Stimulated activated CD4-positive, alpha-beta T cell treated with anti-CD3 and anti-CD28 coated beads, Interleukin-12 subunit alpha, Interleukin-12 subunit beta, amount 100 ng/mL, for 48 hours (primary cell): ENCODE data around the gene PRR5L.
A peak's percentile ranks its signal among the peaks of the same experiment; 100 is the strongest.
"Not testable (repeated sequence)": the region's sequence is repeated elsewhere in the genome, so short reads cannot be mapped to it uniquely, and the experiment has no call there.

Experiments
- DNase-seq, 3 donors: peaks; one replicate each; pipeline ENCODE4 v3.0.0-alpha.2; 2020; ENCODE audit warnings: low read depth in 2 of 3, low spot score in 1 of 3

Gene PRR5L

DNA sequence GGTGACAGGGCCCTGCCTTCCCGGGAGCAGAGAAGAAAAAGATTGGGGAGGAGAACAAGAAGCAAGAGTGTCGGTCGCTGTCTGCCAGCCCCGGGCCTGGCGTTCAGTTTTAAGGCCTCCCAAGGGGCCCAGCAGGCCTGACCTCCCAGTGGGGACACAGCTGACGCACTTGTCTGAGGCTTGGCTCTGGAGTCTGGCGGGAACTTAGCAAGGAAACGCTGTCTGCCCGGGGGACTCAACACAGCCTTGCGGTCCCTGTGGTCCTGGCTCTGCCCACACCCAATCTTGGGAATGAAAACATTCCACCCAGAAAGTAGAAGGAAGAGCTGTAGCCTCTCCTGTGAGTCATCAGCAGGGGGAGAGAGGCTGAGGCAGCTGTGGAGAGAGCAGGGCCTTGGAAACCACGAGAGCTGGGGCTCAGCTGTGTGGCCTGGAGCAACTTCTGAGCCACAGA is 159.6 kb downstream of the PRR5L start:
- DNase-seq: no peak

DNA sequence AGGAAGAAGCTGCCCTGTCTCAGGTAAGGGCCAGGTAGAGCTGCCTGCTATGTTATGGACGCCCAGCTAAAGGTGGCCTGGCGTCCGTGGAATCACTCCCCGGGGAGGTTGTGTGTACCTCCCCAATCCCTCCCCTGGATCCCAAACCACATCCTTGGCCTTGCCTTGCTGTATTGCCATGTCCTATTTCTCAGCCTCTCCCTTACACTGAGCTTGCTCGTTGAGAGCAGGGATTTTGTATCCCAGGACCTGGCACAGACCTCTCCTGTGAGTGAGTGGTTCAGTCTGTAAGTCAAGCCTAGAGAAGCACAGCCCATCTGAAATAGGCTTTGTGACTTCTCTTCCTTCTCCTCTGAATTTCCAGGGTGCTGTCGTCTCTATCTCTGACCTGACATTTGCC is 160.1 kb downstream of the PRR5L start:
- no peak for DNase-seq

GRCh38 chr11:36458129-36458915 is 162.2 kb downstream of the PRR5L start:
- DNase-seq: no peak

GRCh38 chr11:36459046-36459445 is 163.0 kb downstream of the PRR5L start:
- no peak for DNase-seq

DNA sequence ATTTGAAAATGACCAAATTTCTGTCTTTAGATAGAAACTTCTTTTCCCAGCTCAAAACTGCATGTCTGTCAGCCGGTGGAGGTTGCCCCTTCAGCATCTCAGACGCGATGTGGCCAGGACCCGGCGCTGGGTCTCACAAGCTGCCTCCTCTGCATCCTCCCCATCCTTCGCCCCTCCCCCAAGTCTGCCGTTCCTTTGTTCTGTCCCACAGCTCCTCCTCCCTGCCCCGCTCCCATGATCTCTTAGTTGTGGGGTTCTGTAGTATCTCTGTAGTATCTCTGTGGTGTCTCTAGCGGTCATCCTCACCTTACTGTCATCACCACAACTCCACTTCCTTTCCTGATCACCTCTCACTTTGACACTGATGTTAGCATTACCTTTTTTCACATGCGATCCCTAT is 164.1 kb downstream of the PRR5L start:
- no peak for DNase-seq

DNA sequence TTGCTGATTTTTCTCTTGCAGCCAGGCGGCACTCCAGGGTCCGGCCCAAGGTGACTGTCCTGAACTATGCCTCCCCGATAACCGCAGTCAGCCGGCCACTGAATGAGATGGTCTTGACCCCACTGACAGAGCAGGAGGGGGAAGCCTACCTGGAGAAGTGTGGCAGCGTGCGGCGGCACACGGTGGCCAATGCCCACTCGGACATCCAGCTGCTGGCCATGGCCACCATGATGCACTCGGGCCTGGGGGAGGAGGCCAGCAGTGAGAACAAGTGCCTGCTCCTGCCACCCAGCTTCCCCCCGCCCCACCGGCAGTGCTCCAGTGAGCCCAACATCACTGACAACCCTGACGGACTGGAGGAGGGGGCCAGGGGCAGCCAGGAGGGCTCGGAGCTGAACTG is 166.2 kb downstream of the PRR5L start:
- no peak for DNase-seq

DNA sequence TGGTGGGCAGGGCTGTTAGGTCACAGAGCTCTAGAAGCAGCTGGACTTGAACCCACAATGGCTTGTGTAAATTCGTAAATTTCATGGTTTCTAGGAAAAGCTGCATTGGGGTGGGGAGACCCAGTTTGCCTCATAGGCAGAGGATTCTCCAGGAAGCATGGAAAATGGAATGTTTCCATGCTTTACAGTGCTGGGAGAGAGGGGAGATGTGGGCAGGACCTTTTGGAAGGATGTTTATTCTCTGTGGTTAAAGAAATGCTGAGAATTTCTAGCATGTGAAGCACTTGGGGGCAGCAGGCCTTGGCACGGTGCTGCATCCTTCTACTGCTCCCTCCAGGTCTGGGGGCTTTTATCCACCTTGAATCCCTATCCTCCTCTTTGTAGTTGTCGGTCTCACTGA is 167.7 kb downstream of the PRR5L start:
- no peak for DNase-seq

DNA sequence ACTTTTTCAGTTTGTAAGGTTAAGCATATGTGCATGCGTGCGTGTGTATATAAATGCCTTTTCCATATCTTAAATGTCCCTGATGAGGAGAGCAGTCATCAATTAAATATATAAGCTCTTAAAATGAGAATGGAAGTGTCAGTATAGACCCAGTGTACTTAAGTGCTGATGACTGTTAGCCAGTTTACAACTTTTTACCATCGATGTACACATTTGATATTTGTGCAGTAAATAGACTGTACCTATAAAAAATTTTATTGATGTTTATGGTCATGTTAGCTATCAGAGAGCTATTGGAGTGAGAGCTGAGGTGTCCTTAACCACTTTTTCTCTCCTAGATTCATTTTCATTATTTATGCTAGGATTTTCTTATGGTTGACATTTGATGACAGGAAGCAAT is 168.6 kb downstream of the PRR5L start:
- DNase-seq: no peak

DNA sequence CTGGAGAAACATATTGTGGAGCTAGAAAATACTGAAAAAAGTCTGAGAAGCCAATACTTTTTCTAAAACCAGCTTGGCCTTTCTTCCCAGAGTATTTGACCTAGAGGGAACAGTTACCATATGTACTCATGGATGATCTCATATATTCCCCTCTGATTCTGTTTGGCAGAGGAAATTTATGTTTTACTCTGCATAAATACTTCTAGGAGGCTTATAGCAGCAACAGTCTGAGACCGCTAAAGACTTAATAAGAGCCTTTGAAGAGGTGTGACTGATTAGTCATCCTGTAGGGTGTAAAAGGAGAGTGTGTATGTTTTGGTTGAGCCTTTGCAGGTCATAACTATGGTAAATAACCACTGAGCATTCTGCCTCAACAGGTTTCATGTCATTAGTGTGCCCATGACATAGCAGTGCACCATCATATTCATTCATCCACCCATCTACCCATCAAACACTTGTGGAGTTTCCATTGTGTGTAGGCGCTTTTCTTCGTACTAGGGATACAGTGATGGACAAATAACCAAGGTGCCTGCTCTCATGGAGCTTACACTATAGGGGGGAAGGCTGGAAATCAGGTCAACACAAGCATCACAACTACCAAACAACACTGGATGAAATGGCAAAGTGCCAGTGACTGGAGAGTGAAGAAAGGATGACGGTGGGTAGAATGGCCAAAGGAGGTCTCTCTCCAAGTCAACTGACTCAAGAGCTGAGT is 169.5 kb downstream of the PRR5L start:
- no peak for DNase-seq

GRCh38 chr11:36467012-36467411 is 170.9 kb downstream of the PRR5L start:
- DNase-seq: no peak

DNA sequence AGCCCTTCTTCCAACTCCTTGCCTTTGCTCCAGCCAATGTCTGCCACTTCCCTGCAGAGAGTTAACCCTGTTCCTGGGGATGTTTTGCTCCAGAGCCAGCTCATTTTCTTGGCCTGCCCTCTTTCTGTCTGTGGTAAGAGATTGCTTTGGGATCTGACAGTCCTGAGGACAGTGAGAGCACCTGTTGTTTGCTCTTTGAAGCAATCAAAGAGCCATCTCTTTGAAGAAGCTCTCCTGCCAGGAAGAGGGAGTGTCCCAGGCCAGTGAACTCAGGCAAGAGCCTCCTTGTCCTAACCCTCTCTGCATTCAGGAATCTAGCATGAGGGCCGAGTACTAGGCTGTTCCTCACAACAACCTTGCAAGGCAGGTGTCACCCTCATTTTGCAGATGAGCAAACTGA is 171.8 kb downstream of the PRR5L start:
- no peak for DNase-seq

GRCh38 chr11:36469063-36469462 is 173.0 kb downstream of the PRR5L start:
- peak in 2 of 3 donors; percentile 21 to 25 for DNase-seq

DNA sequence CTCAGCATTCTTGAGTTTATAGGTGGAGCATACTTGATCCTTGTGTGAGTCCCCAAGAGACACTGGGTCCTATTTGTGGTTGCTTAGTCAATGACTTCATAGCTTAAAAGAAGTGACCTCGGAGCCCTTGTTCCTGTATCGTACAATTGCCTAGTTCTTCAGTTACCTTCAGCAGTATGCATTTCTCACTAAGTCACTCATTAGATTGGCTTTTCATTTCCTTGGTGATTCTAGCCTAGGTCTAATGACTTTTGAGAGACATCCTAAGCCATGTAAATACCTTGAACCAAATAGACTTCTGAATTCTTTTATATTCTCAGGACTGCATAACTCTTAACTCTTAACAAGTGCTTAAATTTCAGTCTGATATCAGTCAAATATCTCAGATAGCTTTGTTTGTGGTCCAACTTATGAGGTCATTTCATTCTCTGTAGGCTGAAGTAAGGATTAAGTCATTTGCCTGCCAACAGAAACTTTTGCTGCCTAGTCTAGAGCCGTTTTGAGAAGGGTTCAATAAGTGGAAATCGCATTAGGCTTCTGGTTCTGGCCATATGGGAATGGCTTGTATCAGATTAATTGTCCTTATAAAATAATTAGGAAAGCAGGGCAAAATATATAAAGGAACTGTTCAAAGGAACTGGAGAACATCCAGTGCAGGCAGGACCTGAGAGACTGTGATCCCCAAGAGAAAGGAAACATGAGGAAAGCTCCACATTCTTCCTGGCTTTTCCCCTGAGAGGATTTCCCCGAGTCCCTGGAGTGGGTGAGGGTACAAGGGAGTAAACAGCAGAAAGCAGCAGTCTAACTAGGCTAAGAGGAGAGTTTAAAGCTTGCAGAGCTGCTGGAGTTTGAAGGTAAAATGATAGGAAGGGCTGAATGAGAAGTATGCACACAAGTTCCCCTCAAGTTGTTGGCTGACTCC is 174.1 kb downstream of the PRR5L start:
- DNase-seq: no peak

DNA sequence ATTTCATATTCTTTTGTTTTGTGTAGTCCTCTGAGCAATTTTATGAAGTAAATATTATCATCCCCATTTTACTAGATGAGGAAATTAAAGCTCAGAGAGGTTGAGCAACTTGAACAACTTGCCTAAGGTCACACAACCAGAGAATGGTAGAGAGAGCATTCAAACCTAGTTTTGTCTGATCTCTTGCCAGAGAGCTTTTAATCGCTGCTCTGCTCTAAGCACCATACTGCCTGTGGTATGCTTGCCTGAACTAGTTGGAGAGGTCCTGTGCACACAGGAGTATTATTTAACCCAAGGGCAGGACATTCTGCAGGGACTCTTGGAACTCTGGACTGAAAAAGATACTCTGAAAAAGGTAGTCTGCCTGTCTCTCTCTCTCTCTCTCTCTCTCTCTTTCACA is 175.5 kb downstream of the PRR5L start:
- no peak for DNase-seq

GRCh38 chr11:36475192-36475591 is 179.1 kb downstream of the PRR5L start:
- no peak for DNase-seq

DNA sequence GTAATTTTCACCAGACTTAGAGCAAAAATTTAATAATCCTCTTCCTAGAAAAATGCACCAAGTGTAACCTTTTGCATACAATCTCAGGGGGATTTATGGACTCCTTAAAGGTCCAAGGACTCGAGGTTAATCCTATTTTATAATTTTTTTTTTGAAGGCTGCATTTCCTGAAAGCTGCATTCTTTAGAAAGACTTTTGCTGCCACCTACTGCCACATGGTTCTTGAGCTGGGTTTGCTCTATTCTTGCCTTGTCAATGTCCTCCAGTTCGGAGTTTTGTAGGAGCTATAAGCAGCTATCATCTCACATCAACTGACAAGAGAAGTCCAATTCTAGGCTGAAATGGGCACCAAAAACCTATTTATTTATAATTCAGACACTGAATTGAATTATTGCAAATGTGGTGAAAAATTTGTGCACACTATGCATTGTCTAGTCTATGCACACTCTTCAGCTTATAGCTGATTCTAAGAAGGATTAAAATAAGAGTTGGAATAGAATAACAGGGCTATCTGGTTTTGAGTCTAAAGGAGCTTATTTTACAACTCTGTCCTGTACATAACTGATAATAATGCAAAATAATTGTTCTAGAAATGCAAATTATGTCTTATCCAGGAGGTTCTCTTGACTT is 182.7 kb downstream of the PRR5L start:
- peak in 1 of 3 donors; percentile 24 for DNase-seq

- DNase-seq: no peak
Observed at GRCh38 chr11:36480833-36481232, 184.7 kb downstream of the PRR5L start.

- DNase-seq: not testable (repeated sequence)
Observed at GRCh38 chr11:36483042-36483441, 187.0 kb downstream of the PRR5L start.

GRCh38 chr11:36485298-36486002 is 189.4 kb downstream of the PRR5L start:
- no peak for DNase-seq

DNA sequence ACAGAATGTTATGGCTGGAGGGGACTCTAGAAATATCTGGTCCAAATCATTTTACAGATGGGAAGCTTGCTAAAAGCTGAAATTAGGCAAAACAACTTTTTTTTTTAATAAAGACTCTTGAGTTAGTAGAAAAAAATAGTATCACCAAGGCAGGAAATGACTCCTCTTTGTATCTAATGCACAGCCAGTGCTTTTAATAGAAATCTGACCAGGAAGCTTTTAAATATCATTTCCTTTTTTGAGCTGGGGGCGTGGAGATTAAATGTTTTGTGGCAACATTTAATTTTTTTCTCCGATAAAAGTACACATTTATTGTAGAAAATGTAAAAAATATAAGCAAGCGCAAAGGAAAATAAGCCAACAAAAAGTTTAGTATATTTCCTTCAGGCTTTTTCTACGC is 191.5 kb downstream of the PRR5L start:
- no peak for DNase-seq
